ENCODE results near the gene IFI27L1. TPM values are rescaled to one million over a fixed set of nuclear protein-coding genes. Genes with fewer than 3 reads are reported as not detected.

The IFI27L1 gene
- total and polyA plus RNA-seq, 2 of the 13 experiments (the other 11 are each of a cell fraction or from before 2014, with no cell fraction given), result 11.9 to 19.0 TPM

DNA sequence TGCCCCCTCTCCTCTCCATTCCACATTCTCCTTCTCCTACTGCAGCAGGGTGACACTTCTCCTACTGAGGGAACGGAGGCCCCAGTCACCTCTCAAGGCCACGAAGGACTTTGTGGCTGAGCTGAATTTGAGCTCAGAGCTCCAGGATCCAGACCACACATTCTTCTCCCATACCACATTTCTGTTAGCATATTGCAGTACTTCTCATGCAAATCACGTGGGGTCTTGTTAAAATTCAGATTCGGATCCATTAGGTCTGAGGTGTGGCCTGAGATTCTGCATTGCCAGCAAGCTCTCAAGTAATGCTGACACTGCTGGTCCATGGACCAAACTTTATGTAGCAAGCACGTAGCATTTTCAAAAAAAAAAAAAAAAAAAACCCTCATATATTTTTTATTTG lies 57.9 kb downstream of the IFI27L1 start:
- TF ChIP-seq MAFK (conservative IDR thresholded peaks at IDR 0.05 in 1 of 2, IDR thresholded peaks at IDR 0.05 in 1 of 2; ENCODE audit: low read length in 2 of 2) (0 out of 4 replicates have a peak, but pooled peaks of 1 of the 2 experiments have one; percentile 22), ETV6 (CRISPR knock-in tag; conservative IDR thresholded peaks at IDR 0.05) (no peak)
- Histone ChIP-seq H3K9ac (ENCODE audit: insufficient read depth, low read depth, low read length) (no peak overlapping the region), H3K4me1 (ENCODE audit: insufficient read depth, low read length) (peaks cover 27% of the 10 kb centered on the region), H3K4me3 (replicated peaks in 1 of 3; ENCODE audit: insufficient read depth in 1 of 3, low read depth in 2 of 3, low read length in 3 of 3) (no peak overlapping the region), H3K79me2 (ENCODE audit: insufficient read depth, low read length) (no peaks in the 10 kb centered on the region), H4K20me1 (ENCODE audit: insufficient read depth, low read length) (no peaks in the 10 kb centered on the region), H3K27ac (ENCODE audit: extremely low read length, insufficient read depth, low read length) (no peak overlapping the region), H3K9me3 (ENCODE audit: low read length) (peaks cover 8% of the 10 kb centered on the region), H3K27me3 (ENCODE audit: control insufficient read depth in 1 of 2, insufficient read depth in 2 of 2, low read length in 2 of 2) (peaks cover 2 to 25% of the 10 kb centered on the region in 2 experiments; a peak in 4 of 5 replicates), H3K36me3 (replicated peaks in 1 of 2; ENCODE audit: control insufficient read depth in 1 of 2, insufficient read depth in 2 of 2, low read length in 2 of 2) (no peaks in the 10 kb centered on the region), H2AFZ (ENCODE audit: low read length) (no peak overlapping the region), H3K4me2 (ENCODE audit: low read depth, low read length) (no peak overlapping the region; the same call in 1 of the 2 replicates)
- ATAC-seq, result no peak
- 4% methylated on average over 5 of the region's 5 CpGs for WGBS (ENCODE audit: low lambda C conversion rate)
- no peak for FAIRE-seq
- POLR2A ChIA-PET, result interaction anchor here (0.9 to 1.5 kb wide), 3 partner anchors 102 to 154 kb away, joined by 3 to 6 read pairs (median 4); partner anchors contain the start of gene SERPINA10
- BruUV-seq (replicated peaks), result no TSS peak
- DNase-seq (ENCODE audit: low spot score), result no peak
- CTCF ChIA-PET (ENCODE audit: low intra/inter-chr PET ratio, low total read pairs), result interaction anchor here (1.2 kb wide), 1 partner anchor 42 kb away, joined by 3 read pairs; no protein-coding TSS in a partner anchor
- intact Hi-C loops (cut with micrococcal nuclease; ENCODE audit: unreplicated experiment) (loop anchor here (5.0 to 10.0 kb wide), 3 partner anchors 153 to 236 kb away; partner anchors contain the start of gene SERPINA10), in situ Hi-C loops (cut with HindIII; ENCODE audit: extremely low pct_ligation_motif_present, low pct_unique_long_range_greater_than_20kb) (loop anchor here (5.0 kb wide), 3 partner anchors 102 to 197 kb away; no protein-coding TSS in a partner anchor)

DNA sequence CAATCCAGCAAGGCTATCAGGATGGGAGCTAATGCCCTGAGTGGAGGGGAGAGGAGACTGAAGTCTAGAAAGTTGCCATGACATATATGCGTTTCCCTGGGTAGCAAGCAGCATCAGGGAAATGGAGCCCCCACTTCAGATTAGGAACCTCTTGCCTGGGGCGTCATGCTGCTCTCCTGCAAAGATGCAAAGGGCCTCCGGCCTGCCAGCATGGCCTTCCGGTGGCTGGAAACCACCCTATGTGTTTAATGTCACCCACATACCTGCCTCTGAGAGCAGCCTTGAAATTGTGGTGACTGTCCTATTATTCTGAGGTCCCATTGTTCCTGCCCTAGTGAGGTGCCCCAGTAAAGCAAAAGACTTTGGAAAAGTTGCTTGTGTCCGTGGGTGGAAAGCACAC lies 58.3 kb downstream of the IFI27L1 start:
- no peak overlapping the region for H2AFZ ChIP-seq (ENCODE audit: low read length)
- no peak overlapping the region for H3K9ac ChIP-seq (ENCODE audit: insufficient read depth, low read depth, low read length)
- H3K36me3 ChIP-seq (replicated peaks in 1 of 2; ENCODE audit: control insufficient read depth in 1 of 2, insufficient read depth in 2 of 2, low read length in 2 of 2), result no peaks in the 10 kb centered on the region
- H3K9me3 ChIP-seq (ENCODE audit: low read length), result peaks cover 8% of the 10 kb centered on the region
- in situ Hi-C loops (cut with HindIII; ENCODE audit: extremely low pct_ligation_motif_present, low pct_unique_long_range_greater_than_20kb) (loop anchor here (5.0 kb wide), 3 partner anchors 102 to 197 kb away; no protein-coding TSS in a partner anchor), intact Hi-C loops (cut with micrococcal nuclease; ENCODE audit: unreplicated experiment) (loop anchor here (5.0 to 10.0 kb wide), 3 partner anchors 153 to 235 kb away; partner anchors contain the start of gene SERPINA10)
- 66% methylated on average over 2 of the region's 5 CpGs for WGBS (ENCODE audit: low lambda C conversion rate)
- H3K4me2 ChIP-seq (ENCODE audit: low read depth, low read length), result peak overlapping the region; percentile 61; the same call in 1 of the 2 replicates
- ChIA-PET CTCF (ENCODE audit: low intra/inter-chr PET ratio, low total read pairs) (interaction anchor here (1.2 kb wide), 1 partner anchor 41 kb away, joined by 3 read pairs; no protein-coding TSS in a partner anchor), POLR2A (interaction anchor here (0.9 to 1.5 kb wide), 2 partner anchors 103 to 137 kb away, joined by 3 to 4 read pairs; no protein-coding TSS in a partner anchor)
- BruUV-seq (replicated peaks), result no TSS peak
- no peaks in the 10 kb centered on the region for H4K20me1 ChIP-seq (ENCODE audit: insufficient read depth, low read length)
- H3K4me1 ChIP-seq (ENCODE audit: insufficient read depth, low read length), result peaks cover 27% of the 10 kb centered on the region
- DNase-seq (ENCODE audit: low spot score) (no peak), FAIRE-seq (no peak), ATAC-seq (no peak)
- no peaks in the 10 kb centered on the region for H3K79me2 ChIP-seq (ENCODE audit: insufficient read depth, low read length)
- H3K27ac ChIP-seq (ENCODE audit: extremely low read length, insufficient read depth, low read length), result no peak overlapping the region
- H3K27me3 ChIP-seq (ENCODE audit: control insufficient read depth in 1 of 2, insufficient read depth in 2 of 2, low read length in 2 of 2), result peaks cover 2 to 25% of the 10 kb centered on the region in 2 experiments; a peak in 4 of 5 replicates
- H3K4me3 ChIP-seq (replicated peaks in 1 of 3; ENCODE audit: insufficient read depth in 1 of 3, low read depth in 2 of 3, low read length in 3 of 3), result no peak overlapping the region
- TF ChIP-seq KAT8 (CRISPR knock-in tag; IDR thresholded peaks at IDR 0.05) (no peak), ZNF709 (CRISPR knock-in tag; IDR thresholded peaks at IDR 0.05) (no peak), SMYD3 (CRISPR knock-in tag; IDR thresholded peaks at IDR 0.05) (no peak), JARID2 (CRISPR knock-in tag; IDR thresholded peaks at IDR 0.05; ENCODE audit: insufficient replicate concordance) (no peak), TBX3 (IDR thresholded peaks at IDR 0.05; ENCODE audit: borderline replicate concordance) (no peak), TEAD2 (CRISPR knock-in tag; IDR thresholded peaks at IDR 0.05) (no peak), ZNF331 (CRISPR knock-in tag; IDR thresholded peaks at IDR 0.05) (no peak), ZNF549 (CRISPR knock-in tag; IDR thresholded peaks at IDR 0.05) (no peak)
- TF ChIP-seq, protein P1, sequence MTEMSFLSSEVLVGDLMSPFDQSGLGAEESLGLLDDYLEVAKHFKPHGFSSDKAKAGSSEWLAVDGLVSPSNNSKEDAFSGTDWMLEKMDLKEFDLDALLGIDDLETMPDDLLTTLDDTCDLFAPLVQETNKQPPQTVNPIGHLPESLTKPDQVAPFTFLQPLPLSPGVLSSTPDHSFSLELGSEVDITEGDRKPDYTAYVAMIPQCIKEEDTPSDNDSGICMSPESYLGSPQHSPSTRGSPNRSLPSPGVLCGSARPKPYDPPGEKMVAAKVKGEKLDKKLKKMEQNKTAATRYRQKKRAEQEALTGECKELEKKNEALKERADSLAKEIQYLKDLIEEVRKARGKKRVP (CRISPR knock-in tag; IDR thresholded peaks at IDR 0.05), result no peak
- TF ChIP-seq, protein P2, sequence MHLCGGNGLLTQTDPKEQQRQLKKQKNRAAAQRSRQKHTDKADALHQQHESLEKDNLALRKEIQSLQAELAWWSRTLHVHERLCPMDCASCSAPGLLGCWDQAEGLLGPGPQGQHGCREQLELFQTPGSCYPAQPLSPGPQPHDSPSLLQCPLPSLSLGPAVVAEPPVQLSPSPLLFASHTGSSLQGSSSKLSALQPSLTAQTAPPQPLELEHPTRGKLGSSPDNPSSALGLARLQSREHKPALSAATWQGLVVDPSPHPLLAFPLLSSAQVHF (CRISPR knock-in tag; IDR thresholded peaks at IDR 0.05), result no peak
- TF ChIP-seq, protein P3, sequence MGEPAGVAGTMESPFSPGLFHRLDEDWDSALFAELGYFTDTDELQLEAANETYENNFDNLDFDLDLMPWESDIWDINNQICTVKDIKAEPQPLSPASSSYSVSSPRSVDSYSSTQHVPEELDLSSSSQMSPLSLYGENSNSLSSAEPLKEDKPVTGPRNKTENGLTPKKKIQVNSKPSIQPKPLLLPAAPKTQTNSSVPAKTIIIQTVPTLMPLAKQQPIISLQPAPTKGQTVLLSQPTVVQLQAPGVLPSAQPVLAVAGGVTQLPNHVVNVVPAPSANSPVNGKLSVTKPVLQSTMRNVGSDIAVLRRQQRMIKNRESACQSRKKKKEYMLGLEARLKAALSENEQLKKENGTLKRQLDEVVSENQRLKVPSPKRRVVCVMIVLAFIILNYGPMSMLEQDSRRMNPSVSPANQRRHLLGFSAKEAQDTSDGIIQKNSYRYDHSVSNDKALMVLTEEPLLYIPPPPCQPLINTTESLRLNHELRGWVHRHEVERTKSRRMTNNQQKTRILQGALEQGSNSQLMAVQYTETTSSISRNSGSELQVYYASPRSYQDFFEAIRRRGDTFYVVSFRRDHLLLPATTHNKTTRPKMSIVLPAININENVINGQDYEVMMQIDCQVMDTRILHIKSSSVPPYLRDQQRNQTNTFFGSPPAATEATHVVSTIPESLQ (CRISPR knock-in tag; conservative IDR thresholded peaks at IDR 0.05), result no peak
- TF ChIP-seq, protein P4, sequence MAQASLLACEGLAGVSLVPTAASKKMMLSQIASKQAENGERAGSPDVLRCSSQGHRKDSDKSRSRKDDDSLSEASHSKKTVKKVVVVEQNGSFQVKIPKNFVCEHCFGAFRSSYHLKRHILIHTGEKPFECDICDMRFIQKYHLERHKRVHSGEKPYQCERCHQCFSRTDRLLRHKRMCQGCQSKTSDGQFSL (CRISPR knock-in tag; IDR thresholded peaks at IDR 0.05), result no peak
